Activated T-cell treated with anti-CD3 and anti-CD28 coated beads for 1 hour (primary cell): Measurements from ENCODE around the gene SCAP.

Source experiments
- DNase-seq: peaks from one replicate; pipeline ENCODE4 v3.0.0-alpha.2; 2020; ENCODE audit warnings: low read depth

The SCAP gene

GRCh38 chr3:47413751-47414150 is 62.0 kb downstream of the SCAP start:
- DNase-seq, result no peak

- no peak for DNase-seq
Measured at GRCh38 chr3:47412842-47413520, 62.8 kb downstream of the SCAP start.

- DNase-seq, result no peak
Measured at GRCh38 chr3:47412453-47412756, 63.3 kb downstream of the SCAP start.

- no peak for DNase-seq
Measured at GRCh38 chr3:47411696-47412452, 63.9 kb downstream of the SCAP start.

- no peak for DNase-seq
Measured at GRCh38 chr3:47410801-47411646, 64.7 kb downstream of the SCAP start.

- DNase-seq, result no peak
Measured at GRCh38 chr3:47410417-47410720, 65.4 kb downstream of the SCAP start.

- DNase-seq, result no peak
Measured at GRCh38 chr3:47409688-47410416, 65.9 kb downstream of the SCAP start.

GRCh38 chr3:47409284-47409683 is 66.5 kb downstream of the SCAP start:
- no peak for DNase-seq

- DNase-seq, result no peak
Measured at GRCh38 chr3:47408839-47409229, 66.9 kb downstream of the SCAP start.

GRCh38 chr3:47407896-47408838 is 67.6 kb downstream of the SCAP start:
- DNase-seq, result no peak

GRCh38 chr3:47407237-47407636 is 68.5 kb downstream of the SCAP start:
- no peak for DNase-seq

GRCh38 chr3:47406762-47407149 is 69.0 kb downstream of the SCAP start:
- DNase-seq, result no peak

- DNase-seq, result no peak
Measured at GRCh38 chr3:47405820-47406761, 69.7 kb downstream of the SCAP start.

GRCh38 chr3:47404955-47405790 is 70.6 kb downstream of the SCAP start:
- DNase-seq, result no peak

GRCh38 chr3:47404431-47404876 is 71.3 kb downstream of the SCAP start:
- no peak for DNase-seq

- no peak for DNase-seq
Measured at GRCh38 chr3:47399531-47400270, 76.0 kb downstream of the SCAP start.

GRCh38 chr3:47399016-47399415 is 76.7 kb downstream of the SCAP start:
- DNase-seq, result no peak

GRCh38 chr3:47398228-47398627 is 77.5 kb downstream of the SCAP start:
- DNase-seq, result no peak

- no peak for DNase-seq
Measured at GRCh38 chr3:47394881-47395280, 80.9 kb downstream of the SCAP start.
